ENCODE measurements around the gene ZMIZ1.

ZMIZ1 gene

DNA sequence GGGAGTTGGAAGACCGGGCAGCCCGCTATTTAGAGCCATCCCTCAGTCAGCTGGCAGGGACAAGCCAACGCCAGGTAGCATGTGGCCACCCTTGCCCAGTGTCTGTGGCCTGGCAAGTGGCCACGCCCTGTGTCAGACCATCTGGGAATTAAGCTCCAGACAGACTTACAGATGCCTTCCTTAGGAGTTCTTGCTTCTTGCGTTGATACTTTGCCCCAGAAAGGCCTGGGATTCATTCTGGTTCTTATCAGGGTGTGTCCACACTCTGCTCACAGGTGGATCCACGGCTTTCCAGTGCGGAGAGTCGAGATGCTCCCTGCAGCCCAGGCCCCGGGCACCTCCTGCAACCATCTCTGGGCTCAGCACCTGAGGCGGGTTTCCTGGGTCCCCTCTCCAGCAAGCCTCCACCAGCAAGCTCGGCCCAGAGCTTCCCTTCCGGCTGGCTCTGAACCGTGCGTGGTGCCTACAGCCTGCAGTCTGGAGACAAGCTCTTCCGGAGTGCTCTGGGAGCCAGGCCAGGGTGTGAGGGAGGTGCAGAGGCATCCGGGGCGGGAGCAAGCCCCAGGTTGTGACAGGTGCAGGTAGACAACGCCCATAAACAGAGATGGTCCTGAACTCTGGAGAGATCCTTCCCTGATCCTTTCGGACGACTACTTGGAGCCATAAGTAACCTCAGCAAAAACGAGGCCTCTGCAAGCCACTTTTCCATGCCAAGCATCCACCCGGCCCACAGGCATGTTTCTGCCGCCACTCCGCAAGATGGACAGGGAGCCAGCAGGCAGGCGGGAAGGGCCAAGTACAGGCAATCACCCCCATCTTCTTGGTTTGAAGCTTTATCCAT, 246.2 kb downstream of the ZMIZ1 start:
- DNase-seq, result no peak

GRCh38 chr10:79315602-79315920, 246.8 kb downstream of the ZMIZ1 start:
- no peak for DNase-seq

DNA sequence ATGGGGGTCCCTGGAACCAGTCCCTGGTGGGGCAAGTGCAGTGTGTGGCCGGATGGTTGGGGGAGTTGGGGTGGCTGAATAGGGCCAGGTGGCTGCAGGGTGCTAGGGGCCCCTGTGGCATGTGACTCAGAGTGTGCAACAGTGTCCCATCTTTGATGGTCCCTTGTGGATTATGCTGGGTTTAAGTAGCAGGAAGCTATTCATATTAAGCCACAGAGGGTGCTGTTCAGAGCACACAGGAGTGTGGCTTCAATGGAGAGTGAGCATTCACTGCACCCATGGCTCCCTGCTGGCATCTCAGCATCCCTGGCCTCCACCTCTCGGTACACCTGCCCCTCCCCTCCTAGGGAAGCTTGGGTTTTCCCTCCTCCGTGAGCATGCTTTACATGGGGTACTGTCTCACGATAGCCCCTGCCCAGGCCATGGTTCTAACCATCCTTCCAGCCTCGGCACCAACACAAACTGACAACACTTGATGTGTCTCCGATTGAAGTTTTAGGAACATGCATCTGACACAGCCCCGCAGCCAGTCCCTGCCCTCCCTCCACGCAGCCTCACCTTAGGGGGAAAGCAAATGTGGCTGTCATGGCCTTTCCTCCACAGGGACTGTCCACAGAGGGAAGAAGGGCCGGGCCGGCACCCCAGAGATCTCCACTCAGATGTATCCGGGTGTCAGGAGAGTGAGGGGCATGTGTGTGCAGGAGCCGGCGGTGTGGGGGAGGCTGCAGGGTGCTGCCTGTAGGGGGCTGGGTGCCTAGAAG, 248.1 kb downstream of the ZMIZ1 start:
- no peak for DNase-seq

GRCh38 chr10:79318369-79318768, 249.6 kb downstream of the ZMIZ1 start:
- no peak for DNase-seq

- peak; percentile 52 for DNase-seq
Measured at GRCh38 chr10:79319115-79319771, 250.5 kb downstream of the ZMIZ1 start.

GRCh38 chr10:79320316-79320715, 251.6 kb downstream of the ZMIZ1 start:
- peak; percentile 25 for DNase-seq

GRCh38 chr10:79320820-79321493, 252.2 kb downstream of the ZMIZ1 start:
- DNase-seq, result peak; percentile 99

GRCh38 chr10:79321494-79321882, 252.7 kb downstream of the ZMIZ1 start:
- no peak for DNase-seq

GRCh38 chr10:79321951-79322350, 253.2 kb downstream of the ZMIZ1 start:
- no peak for DNase-seq

- peak; percentile 64 for DNase-seq
Measured at GRCh38 chr10:79322616-79323543, 254.1 kb downstream of the ZMIZ1 start.

GRCh38 chr10:79323602-79324001, 254.8 kb downstream of the ZMIZ1 start:
- DNase-seq, result no peak

- no peak for DNase-seq
Measured at GRCh38 chr10:79324032-79324695, 255.4 kb downstream of the ZMIZ1 start.

GRCh38 chr10:79326361-79327089, 257.8 kb downstream of the ZMIZ1 start:
- DNase-seq, result no peak

GRCh38 chr10:79327090-79327457, 258.3 kb downstream of the ZMIZ1 start:
- DNase-seq, result no peak

DNA sequence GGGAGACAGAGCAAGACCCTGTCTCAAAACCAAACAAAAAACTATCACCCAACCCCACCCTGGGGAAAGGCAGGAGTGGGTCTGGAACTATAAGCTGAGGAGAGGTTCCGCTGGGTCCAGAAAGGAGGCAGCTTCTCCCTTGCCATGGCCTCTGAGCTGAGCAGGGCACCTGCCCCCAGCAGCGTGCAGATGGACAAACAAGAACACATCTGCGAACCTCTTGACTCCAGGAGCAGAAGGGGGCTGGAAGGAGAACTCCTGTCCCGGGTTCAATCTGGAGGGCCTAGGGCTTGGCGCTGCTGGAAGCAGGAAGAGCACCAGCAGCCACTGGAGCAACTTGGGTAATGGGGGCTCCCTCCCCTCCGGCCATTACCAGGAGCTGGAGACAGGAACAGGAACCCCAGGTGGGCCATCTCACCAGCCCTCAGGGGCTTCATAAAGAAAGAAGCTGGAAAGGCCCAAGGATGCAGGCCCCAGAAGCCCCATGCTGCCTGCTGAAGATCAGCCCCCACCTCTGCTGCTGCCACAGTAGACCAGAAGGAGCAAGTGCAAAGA, 259.5 kb downstream of the ZMIZ1 start:
- DNase-seq, result no peak

DNA sequence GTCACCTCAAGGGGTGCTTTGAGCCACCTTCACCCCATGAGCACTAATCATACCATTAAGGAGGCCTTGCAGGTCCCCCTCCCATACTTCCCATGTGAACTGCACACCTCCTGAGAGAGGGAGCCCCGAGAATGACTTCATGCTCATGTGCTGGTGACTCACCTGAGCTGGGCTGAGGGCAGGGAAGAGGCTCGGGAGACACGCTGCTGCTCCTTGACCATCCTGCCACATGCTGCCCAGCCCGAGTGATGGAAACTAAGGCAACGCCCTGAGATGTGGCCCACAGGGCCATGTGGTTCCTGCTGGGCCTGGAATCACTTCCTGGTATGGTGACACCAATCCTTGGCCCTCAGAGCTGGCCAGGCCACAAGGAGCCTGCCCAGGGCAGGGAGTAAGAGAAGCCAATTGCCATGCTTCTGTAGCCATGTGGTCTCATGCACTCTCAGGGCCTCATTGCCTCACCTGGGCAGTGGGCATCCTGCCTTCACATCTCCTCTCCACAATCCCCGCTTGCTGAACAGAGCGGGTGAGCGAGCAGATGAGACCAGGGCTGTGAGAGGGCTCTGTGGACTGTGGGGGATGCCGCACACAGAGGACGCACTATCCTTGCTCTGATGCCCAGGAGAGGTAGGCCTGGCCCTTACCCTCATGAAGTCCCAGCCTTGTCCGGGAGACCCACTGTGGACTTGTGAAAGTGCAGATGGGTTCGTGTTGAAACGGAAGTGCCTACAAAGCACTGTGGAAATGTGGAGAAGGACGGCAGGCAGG, 260.2 kb downstream of the ZMIZ1 start:
- peak; percentile 71 for DNase-seq

DNA sequence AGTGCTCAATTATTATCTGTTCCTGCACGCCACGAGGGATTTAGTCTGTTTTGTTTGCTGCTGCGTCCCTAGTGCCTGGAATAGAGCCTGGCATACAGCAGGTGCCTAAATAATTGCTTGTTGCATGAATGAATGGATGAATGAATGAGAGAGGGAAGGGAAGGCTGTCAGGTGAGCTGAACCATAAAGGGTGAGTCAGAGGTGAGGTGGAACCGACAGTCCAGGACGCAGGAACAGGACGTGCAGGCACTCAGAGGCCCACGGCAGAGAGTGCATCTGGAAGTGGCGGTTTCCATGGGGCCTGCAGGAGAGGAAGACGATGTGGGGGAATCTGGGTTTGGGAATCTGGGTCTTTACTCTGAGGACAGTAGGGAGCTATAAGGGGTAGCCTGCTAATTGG, 260.8 kb downstream of the ZMIZ1 start:
- DNase-seq, result no peak

GRCh38 chr10:79331226-79331625, 262.5 kb downstream of the ZMIZ1 start:
- DNase-seq, result peak; percentile 13

DNA sequence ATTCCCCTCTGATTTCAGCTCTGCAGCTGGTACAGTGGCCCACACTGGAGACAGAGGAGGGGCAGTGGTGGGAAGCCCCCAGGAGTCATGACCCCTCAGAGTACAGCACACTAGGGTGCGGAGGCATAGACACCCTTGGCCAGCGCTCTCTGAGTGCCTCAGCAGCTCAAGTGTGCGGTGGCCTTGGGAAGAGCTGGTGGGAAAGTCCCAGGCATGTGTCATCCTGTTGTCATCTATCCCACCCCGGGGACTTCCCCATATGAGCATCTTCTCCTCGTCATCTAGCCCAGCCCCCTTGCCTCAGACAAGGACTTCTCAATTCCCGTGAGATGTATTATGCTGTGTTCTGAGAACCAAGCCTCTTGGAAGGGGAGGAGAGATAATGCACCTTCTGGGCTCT, 262.9 kb downstream of the ZMIZ1 start:
- DNase-seq, result peak; percentile 99

All from inflammatory macrophage treated with lipopolysaccharide for 4 hours (primary cell).